GM08714 (cell line): ENCODE measurements around the gene ARHGAP40.

ENCODE experiments used
- H3K4me3 ChIP-seq: fragments of 200-500 bp; sonication (Bioruptor generic); 2 replicates; pipeline ENCODE4 v1.5.1; 2014; ENCODE audit warnings: mild to moderate bottlenecking, low read length, inconsistent platforms
- ZNF274 ChIP-seq: IDR thresholded peaks from 2 replicates; pipeline ENCODE4 v1.6.1; 2012; ENCODE audit warnings: mild to moderate bottlenecking, low read depth, low read length

Gene ARHGAP40

GRCh38 chr20:38599410-38599882 is 2.2 kb upstream of the ARHGAP40 start:
- TF ChIP-seq ZNF274 = no peak

GRCh38 chr20:38600057-38600456 is 1.6 kb upstream of the ARHGAP40 start:
- no peak overlapping the region for H3K4me3 ChIP-seq
- no peak for TF ChIP-seq ZNF274

More at GRCh38 chr20:38599410-38599882, 2.2 kb upstream of the ARHGAP40 start:
- H3K4me3 ChIP-seq = no peak overlapping the region

- TF ChIP-seq ZNF274 = no peak
- no peak overlapping the region for H3K4me3 ChIP-seq
These were observed 574 bp downstream of the ARHGAP40 start for GRCh38 chr20:38602185-38602581.

- TF ChIP-seq ZNF274 = no peak
- no peak overlapping the region for H3K4me3 ChIP-seq
These were observed 1.7 kb downstream of the ARHGAP40 start for GRCh38 chr20:38603286-38603685.

- H3K4me3 ChIP-seq = no peak overlapping the region
- no peak for TF ChIP-seq ZNF274
These were observed 3.3 kb downstream of the ARHGAP40 start for GRCh38 chr20:38604873-38605303.

GRCh38 chr20:38607351-38607750 is 5.7 kb downstream of the ARHGAP40 start:
- TF ChIP-seq ZNF274 = no peak
- no peak overlapping the region for H3K4me3 ChIP-seq

- TF ChIP-seq ZNF274 = no peak
- no peak overlapping the region for H3K4me3 ChIP-seq
These were observed 6.6 kb downstream of the ARHGAP40 start for GRCh38 chr20:38608188-38608587.

- no peak overlapping the region for H3K4me3 ChIP-seq
- TF ChIP-seq ZNF274 = no peak
These were observed 8.2 kb downstream of the ARHGAP40 start for GRCh38 chr20:38609815-38610214.

GRCh38 chr20:38610521-38610920 is 8.9 kb downstream of the ARHGAP40 start:
- no peak overlapping the region for H3K4me3 ChIP-seq
- no peak for TF ChIP-seq ZNF274

GRCh38 chr20:38612751-38613515 is 11.3 kb downstream of the ARHGAP40 start:
- H3K4me3 ChIP-seq = no peak overlapping the region
- no peak for TF ChIP-seq ZNF274

- TF ChIP-seq ZNF274 = no peak
- no peak overlapping the region for H3K4me3 ChIP-seq
These were observed 13.7 kb downstream of the ARHGAP40 start for GRCh38 chr20:38615283-38615682.

GRCh38 chr20:38616457-38616856 is 14.8 kb downstream of the ARHGAP40 start:
- H3K4me3 ChIP-seq = no peak overlapping the region
- no peak for TF ChIP-seq ZNF274

GRCh38 chr20:38617011-38617829 is 15.6 kb downstream of the ARHGAP40 start:
- TF ChIP-seq ZNF274 = no peak
- no peak overlapping the region for H3K4me3 ChIP-seq

GRCh38 chr20:38617830-38618196 is 16.2 kb downstream of the ARHGAP40 start:
- TF ChIP-seq ZNF274 = no peak

GRCh38 chr20:38620441-38620840 is 18.8 kb downstream of the ARHGAP40 start:
- H3K4me3 ChIP-seq = no peak overlapping the region
- no peak for TF ChIP-seq ZNF274

More at GRCh38 chr20:38617830-38618196, 16.2 kb downstream of the ARHGAP40 start:
- H3K4me3 ChIP-seq = no peak overlapping the region
